TTC549 (cell line): ENCODE measurements around the gene AMBP.
"Not testable (repeated sequence)": the region's sequence is repeated elsewhere in the genome, so short reads cannot be mapped to it uniquely, and the experiment has no call there.

Experiments
- FAIRE-seq: peaks from 2 replicates; lab custom pipeline; 2012; peaks lifted over from hg19 to GRCh38; lab: Jason Lieb, UNC

The AMBP gene

DNA sequence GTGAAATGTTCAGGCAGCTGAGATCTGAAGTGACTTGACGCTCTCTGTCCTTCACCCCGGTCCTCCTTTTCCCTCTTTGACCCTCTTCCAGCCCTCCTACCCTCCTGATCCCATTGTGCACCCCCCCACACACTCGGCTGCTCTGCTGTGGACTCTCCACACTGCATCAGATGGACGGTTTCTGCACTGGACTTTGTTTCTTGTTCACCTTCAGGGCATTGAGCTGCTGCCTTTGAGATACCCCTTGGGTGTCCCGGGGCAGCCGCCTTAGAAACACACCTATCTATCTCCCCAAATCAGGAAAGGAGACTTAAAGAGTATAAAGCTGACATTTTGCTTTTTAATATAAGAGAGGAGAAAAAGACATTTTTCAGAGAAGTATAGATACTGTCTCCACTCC, 27.5 kb downstream of the AMBP start:
- no peak for FAIRE-seq

DNA sequence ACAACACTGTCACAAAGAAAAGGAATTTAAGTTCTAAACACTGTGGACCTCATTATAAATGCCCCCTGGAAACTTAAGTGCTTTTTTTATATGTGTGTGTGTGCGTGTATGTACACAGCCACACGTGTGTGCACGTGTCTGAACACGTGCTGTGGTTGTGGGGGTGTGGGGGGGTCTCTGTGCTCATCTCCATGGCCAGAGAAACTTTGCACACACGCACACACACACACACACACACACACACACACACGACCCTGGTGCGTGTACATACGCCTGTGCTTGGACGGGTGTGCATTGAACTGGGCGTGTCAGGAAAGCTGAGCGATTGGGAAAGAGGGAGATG, 27.9 kb downstream of the AMBP start:
- FAIRE-seq: no peak

DNA sequence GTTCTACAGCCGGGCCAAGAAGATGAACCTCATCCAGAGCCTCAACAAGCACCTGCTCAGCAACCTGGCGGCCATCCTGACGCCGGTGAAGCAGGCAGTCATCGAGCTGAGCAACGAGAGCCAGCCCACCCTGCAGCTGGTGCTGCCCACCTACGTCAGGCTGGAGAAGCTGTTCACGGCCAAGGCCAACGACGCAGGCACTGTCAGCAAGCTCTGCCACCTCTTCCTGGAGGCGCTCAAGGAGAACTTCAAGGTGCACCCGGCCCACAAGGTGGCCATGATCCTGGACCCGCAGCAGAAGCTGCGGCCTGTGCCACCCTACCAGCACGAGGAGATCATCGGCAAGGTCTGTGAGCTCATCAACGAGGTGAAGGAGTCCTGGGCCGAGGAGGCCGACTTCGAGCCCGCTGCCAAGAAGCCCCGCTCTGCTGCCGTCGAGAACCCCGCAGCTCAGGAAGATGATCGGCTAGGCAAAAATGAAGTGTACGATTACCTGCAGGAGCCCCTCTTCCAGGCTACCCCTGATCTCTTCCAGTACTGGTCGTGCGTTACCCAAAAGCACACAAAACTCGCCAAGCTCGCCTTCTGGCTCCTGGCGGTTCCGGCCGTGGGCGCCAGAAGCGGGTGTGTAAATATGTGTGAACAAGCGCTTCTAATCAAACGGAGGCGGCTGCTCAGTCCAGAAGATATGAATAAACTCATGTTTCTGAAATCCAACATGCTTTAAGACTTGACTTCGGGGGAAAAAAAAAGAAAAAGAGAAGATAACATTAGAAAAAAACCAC, 28.5 kb downstream of the AMBP start:
- no peak for FAIRE-seq

DNA sequence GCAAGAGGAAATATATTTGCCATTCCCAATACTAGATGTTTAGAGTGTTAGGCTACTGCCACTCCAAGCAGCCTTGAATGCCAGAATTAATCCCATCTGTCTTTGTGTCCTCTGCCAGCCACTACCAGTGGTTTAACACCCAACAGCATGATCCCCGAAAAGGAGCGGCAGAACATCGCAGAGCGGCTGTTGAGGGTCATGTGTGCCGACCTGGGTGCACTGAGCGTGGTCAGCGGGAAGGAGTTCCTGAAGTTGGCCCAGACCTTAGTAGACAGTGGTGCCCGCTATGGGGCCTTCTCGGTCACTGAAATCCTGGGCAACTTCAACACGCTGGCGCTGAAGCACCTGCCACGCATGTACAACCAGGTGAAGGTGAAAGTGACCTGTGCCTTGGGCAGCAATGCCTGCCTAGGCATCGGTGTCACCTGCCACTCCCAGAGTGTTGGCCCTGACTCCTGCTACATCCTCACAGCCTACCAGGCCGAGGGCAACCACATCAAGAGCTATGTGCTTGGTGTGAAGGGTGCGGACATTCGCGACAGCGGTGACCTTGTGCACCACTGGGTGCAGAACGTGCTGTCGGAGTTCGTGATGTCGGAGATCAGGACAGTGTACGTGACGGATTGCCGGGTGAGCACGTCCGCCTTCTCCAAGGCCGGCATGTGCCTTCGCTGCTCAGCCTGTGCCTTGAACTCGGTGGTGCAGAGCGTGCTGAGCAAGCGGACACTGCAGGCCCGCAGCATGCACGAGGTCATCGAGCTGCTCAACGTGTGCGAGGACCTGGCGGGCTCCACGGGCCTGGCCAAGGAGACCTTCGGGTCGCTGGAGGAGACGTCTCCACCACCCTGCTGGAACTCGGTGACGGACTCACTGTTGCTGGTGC, 29.3 kb downstream of the AMBP start:
- no peak for FAIRE-seq

DNA sequence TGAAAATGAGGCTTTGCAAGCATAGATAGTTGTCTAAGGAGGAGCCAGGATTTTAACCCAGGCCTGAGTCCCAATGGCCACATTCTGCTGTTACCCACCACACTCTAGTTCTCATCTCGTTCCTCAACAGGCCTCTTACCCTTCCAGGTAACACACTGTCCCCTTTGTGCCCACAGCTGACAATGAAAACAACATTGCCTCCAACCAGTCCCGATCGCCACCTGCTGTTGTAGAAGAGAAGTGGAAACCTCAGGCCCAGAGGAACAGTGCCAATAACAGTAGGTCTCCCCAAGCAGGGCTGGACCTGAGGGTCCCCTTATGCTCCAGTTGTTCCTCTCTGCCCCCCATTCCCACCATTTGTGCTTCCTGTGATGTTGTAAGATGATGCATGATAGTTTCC, 30.4 kb downstream of the AMBP start:
- no peak for FAIRE-seq

DNA sequence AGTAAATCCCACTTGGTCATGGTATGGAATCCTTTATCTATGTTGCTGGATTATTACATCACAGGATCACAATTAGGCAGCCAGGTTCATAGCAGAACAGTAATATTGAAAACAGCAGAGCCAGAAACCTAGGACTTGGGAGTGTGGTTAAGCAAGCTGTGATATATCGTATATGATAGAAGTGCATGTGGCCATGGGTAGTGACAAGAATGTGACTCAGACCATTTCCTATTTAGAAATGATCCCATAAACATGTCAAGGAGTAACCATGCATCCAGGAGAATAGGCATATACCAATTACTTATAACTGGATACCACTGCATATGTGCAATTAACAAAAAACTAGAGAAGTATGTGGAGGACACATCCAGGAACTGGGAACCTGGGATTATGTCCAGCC, 31.2 kb downstream of the AMBP start:
- no peak for FAIRE-seq

DNA sequence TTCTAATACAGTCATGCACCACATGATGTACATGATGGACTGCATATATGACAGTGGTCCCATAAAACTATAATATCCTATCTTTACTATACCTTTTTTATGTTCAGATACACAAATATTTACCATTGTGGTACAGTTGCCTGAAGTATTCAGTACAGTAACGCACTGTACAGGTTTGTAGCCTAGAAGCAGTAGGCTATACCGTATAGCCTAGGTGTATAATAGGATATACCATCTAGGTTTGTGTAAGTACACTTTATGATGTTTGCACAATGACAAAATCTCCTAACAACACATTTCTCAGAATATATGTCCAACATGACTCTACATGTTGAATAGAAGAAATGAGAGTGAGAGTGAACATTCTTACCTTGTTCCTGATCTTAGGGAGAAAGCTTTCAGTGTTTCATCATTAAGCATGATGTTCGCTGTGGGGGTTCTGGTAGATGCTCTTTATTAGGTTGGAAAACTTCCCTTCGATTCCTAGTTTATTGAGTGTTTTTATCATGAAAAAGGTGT, 31.8 kb downstream of the AMBP start:
- FAIRE-seq: no peak

DNA sequence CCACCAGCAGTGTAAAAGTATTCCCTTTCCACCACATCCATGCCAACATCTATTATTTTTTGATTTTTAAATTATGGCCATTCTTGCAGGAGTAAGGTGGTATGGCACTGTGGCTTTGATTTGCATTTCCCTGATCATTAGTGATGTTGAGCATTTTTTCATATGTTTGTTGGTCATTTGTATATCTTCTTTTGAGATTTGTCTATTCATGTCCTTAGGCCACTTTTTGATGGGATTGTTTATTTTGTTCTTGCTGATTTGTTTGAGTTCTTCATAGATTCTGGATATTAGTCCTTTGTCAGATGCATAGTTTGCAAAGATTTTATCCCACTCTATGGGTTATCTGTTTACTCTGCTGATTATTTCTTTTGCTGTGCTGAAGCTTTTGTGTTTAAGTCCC, 34.4 kb downstream of the AMBP start:
- not testable (repeated sequence) for FAIRE-seq

DNA sequence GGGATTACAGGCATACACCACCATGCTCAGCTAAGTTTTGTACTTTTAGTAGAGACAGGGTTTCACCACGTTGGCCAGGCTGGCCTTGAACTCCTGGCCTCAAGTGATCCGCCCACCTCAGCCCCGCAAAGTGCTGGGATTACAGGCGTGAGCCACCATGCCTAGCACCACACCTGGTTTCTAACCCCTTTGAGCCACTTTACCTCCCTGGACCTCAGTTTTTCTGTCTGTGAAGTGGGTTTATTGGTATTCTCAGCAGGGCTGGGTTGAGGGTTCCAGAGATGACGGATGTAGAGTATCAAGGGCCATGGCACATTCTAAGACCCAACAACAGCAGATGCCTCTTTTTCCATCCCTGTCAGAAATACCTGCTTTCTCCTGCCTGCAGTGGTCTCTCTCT, 38.6 kb downstream of the AMBP start:
- no peak for FAIRE-seq

DNA sequence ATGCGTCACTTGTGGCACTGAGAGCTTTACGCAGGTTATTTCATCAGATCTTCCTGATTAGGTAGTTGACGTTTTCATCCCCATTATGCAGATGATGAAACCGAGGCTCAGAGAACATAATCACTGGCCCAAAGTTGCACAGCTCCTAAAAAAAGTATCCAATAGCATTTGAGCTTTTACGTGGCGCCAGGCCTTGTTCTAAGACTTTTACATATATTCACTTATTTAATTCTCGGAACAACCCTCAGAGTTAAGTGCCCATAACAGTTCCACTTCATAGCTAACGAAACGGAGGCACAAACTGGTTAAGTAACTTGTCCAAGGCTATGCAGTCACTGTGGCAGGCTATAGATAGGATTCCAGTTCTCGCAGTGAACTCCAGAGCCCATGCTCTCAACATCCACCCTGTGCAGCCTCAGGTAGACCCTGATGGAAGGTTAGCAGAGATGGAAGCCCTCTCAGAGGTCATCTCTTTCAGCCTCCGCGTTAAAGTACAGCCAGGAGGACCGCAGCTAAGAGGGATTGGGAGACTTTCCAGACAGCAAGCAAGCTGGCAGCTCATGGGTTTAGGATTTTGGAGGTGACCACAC, 39.3 kb downstream of the AMBP start:
- FAIRE-seq: no peak

DNA sequence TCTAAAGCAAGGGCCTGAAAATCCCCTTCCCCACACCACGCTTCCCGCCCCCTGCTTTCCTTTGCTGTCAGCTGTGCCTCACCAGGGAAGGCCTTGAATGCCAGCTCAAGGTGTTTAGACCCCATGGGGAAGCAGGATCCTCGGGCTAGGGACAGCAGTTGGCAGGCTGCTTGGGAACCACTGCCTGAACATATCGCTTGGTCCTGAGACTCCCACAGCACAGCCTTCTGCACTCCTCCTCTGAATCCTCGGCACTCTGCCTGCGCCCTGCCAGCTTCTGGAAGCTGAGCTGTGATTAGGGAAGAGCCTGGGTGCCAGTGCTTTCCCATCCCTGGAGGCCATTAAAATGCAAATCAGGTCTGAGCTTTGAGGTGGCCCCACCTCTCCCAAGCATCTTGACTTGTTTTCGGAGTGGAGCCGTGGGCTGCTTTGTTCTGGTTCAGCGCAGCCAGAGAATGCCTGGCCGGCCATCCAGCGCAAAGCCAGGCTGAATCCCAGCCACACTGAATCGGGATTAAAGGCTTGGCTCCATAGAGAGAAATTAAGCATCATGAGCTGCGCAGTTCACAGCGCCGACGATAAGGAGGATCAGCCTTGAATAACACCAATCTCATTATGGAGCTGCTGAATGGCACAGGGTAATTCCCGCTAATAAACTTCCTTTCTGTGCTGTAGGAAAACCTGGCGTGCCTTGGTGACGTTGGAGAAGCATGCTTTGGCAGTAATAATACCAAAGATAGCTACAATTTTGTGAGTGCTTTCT, 40.0 kb downstream of the AMBP start:
- no peak for FAIRE-seq

DNA sequence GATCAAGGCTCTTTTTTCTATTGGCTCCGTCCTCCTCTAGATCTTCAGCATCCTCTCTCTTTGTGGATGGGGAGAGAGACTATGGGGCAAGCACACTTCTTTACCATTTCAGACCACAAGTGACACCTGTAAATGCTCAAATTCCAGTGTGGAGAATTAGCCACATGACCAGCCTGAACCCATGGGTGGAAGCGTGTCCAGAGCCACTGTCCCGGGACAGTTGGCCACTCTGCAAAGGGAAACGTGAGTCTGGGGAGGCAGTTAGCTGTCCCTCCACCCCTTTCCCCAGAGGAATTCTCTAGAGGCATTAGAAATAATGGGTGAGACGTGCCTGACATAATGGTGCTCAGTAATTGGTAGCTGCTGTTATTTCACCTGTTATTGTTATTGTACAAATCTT, 40.9 kb downstream of the AMBP start:
- FAIRE-seq: no peak

DNA sequence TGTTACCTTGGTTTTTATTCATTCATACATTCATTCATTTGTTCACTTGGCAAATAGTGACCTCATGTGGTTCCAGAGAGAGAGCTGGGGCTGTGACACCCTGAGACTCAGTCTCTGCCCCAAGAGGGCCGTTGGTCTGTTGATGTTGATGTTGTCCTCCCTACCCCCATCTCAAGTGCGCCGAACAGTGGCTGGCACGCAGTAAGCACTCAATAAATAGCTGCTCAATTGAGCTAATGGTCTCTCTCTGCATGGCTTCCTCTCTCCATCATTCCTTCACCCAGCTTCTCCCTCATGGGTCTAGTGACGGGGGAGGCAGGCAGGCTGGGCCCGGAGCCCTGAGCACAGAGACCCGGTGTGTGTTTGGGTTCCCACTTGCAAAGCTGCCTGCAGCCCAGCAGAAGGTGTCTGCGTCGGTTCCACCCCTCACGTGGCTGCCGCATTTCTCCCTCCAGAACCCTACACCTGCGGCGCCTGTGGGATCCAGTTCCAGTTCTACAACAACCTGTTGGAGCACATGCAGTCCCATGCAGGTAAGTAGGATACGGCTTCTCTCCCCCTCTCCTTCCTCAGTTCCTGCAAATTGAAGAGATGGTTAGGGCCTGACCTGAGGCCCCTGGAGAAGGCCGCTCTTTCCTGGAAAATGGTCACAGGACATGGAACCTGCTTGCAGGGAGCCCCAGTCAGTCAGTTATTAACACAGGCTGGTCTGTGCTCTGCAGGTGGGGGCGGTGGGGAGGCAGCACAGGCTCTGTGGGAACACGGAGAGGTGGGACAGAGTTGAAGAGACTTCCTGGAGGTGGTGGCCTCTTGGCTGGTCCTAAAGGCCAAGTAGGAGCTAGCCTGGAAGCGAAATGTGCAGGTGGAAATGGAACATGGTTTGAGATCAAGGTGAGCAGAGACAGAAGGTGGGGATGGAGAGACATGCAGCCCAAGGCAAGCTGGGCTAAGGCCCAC, 42.0 kb downstream of the AMBP start:
- no peak for FAIRE-seq

DNA sequence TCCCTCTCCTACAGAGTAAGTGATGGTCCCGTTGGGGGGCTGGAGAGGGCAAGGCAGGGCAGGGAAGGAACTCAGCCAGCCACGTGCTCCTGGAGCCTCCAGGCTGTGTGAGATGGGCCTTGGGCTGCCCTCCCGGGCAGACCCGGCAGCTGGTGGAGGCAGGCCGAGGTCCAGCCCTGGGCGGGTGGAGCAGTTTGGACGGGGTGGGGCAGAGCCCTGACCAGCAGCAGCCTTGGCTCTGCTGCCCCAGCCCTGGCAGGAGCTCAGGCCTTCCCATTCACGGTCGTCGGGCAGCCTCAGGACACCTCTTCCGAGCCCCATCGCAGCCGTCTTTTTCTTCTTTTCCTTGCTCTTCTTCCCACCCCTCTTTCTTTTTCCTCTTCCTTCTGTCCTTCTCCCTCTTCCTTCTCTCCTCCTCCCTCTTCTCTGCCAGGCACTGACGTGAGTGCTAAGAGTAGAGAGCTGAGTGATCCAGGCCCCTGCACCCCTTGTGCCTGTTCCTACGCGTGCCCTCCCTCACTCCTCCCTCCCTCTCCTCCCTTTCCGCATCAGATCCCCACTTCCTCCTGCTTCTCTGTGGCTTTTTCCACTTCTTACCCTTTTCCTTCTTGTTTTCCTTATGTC, 42.8 kb downstream of the AMBP start:
- no peak for FAIRE-seq

DNA sequence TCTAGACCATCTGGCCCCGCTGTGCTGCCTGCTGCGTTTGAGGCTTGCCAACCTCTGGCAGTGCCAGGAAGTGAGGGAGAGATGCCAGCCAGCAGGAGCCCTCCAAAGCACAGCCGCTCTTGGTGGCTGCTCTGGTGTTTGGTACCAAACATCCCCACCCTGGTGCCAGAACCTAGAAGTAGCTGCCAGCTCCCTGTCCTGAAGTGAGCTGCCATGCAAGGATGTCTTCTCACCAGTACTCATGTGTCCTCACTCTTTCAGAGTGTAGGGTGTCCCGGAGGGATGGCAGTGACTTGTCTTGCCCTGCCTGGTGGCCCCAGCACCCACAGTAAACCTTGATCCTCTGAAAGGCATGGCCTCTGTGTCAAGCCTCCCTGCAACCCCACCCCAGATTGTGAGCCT, 43.4 kb downstream of the AMBP start:
- FAIRE-seq: no peak

DNA sequence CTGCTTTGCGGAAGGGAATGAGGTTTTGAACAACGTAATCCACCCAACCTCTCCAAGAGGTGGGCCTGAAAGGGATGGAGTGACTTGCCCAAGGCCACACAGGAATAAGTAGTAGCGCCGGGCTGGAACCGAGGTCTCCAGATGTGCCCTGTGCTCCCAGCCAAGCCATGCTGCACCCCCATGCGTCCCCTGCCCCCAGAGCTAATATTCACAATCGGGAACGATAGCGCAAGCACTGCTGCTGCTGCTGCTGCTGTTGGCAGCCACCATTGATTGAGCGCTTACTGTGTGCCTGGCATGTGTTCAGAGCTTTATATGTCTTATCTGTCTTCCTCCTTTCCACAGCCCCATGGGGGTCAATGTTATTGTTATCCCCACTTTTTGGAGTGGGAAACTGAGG, 43.9 kb downstream of the AMBP start:
- no peak for FAIRE-seq

DNA sequence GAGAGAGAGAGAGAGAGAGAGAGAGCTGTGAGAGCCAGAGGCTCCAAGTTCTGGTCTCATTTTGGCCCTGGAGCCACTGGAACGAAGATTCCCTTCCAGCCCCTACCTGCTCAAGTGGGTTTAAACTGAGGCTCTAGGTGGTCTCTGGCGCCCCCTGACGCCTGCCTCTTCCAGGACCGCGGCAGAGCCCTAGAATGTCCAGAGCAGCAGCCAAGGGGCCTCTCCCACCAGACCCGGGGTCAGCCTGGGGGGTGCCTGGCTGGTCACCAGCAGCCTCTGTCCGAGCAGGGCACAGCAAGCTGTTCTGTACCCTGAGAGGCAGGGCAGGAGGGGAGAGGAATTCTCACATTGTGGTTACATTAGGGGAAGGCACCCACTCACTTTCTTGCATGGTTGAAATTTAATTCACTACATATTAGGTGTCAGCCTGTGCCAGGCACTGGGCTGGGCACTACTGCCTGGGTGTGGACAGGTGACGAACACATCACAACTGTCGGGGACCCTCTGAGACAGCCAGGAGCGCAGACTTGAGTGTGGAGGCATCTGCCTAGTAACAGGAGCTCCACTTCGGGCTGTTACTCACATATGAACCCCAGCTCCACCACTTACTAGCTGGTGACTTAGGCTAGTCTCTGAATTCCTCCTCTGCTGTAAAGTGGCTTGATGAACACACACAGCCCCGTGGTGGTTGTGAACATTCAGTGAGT, 44.5 kb downstream of the AMBP start:
- no peak for FAIRE-seq

DNA sequence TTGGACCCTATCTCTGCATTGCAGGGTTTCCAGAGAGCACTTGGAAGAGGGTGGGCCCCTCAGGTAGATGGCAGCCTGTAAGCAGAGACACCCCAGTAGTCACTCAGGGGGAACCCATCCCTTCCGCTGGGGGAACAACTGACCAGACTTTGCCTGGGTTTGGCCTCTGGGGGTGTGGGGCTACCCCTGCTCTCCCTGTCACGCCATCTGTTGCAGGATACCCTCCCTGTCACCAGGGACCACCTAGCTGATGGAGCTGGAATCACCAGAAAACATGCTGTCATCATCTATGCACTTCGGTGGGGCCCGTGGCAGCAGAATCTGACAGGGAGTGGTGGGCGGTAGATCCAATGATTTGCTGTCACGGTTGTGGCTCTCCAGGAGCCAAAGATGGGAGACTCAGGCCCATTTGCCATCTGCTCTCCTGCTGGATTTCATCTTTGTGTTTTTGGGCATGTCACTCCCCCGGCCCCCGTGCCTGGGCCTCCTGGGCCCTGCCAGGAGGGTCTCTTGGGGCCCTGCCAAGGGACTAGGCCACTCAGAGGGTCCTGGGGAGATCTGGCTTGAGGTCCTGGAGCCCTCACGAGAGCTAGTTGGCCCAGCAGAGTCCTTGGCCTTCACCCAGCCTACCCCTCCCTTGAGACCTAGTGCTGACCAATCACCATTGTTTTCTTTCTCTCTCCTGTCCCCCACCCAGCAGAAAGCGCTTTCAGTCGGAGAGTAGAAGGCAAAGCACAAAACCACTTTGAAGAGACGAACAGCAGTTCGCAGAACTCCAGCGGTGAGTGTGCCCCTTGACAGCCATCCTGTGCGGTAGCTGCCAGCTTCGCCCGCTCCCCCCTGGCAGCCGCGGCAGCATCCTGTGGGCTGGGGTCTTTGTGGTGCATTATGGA, 45.9 kb downstream of the AMBP start:
- FAIRE-seq: no peak

DNA sequence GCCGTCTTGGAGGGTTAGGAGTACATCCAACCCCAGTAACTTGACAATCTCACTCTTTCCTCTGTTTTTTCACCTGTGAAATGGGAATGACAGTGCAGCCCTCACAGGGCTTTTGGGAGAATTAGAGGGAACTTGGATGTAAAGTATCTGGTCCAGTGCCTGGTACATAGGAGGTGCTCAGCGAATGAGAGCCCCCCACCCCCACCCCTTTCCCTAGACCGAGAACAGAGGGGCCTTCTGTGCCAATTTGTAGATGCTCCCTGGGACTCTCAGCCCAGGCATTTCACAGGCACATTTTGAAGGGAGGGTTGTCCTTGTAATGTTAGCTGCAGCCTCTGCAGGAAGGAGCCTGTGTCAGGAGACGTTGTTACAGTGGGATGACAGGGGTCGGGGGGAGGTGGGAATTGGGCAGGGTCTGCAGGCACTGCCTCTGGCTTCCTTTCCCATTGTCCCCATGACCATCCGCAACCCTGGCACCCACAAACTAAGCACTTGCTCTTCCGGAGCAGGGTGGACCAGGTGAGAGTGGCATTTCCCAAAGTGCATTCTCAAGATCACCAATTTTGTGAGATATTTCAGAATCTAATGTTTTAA, 47.0 kb downstream of the AMBP start:
- no peak for FAIRE-seq
